GM23338 (cell line): Measurements from ENCODE around the gene THRA. TPM values are rescaled to one million over a fixed set of nuclear protein-coding genes. Genes with fewer than 3 reads are reported as not detected.
A peak's percentile ranks its signal among the peaks of the same experiment; 100 is the strongest.

Source experiments
- ATAC-seq: fragments of 200-7000 bp; cut with Tn5 transposase; 3 replicates; pipeline ENCODE4 v1.9.1; 2020
- DNase-seq: peaks from one replicate; pipeline ENCODE4 v3.0.0-alpha.2; 2015; ENCODE audit warnings: low spot score
- H2AFZ ChIP-seq: fragments of 200-600 bp; sonication (generic); 2 replicates; pipeline ENCODE4 v1.8.0; 2016; ENCODE audit warnings: antibody characterized with exemption, mild to moderate bottlenecking, moderate library complexity
- H3F3A ChIP-seq: fragments of 200-600 bp; sonication (generic); replicated peaks from 2 replicates; pipeline ENCODE4 v1.8.0; 2017; ENCODE audit warnings: antibody characterized with exemption, mixed run types, low read depth
- H3K27ac ChIP-seq: fragments of 200-600 bp; sonication (generic); 2 replicates; pipeline ENCODE4 v1.6.1; 2016; ENCODE audit warnings: low read depth
- H3K27me3 ChIP-seq: fragments of 200-600 bp; sonication (generic); 2 replicates; pipeline ENCODE4 v1.8.0; 2016; ENCODE audit warnings: mild to moderate bottlenecking, mixed run types, moderate library complexity; ENCODE audit not compliant: insufficient read depth
- H3K36me3 ChIP-seq: fragments of 200-600 bp; sonication (generic); 2 replicates; pipeline ENCODE4 v1.8.0; 2016; ENCODE audit warnings: mild to moderate bottlenecking; ENCODE audit not compliant: insufficient read depth
- H3K4me1 ChIP-seq: fragments of 200-600 bp; sonication (generic); 2 replicates; pipeline ENCODE4 v1.8.0; 2016; ENCODE audit warnings: mild to moderate bottlenecking, moderate library complexity; ENCODE audit not compliant: insufficient read depth
- H3K4me2 ChIP-seq: fragments of 200-600 bp; sonication (generic); 2 replicates; pipeline ENCODE4 v1.7.1; 2017; ENCODE audit warnings: mixed run types
- H3K4me3 ChIP-seq: fragments of 200-600 bp; sonication (generic); 2 replicates; pipeline ENCODE4 v1.6.1; 2016; ENCODE audit warnings: mixed run types
- H3K79me2 ChIP-seq: fragments of 200-600 bp; sonication (generic); replicated peaks from 2 replicates; pipeline ENCODE4 v1.8.0; 2017; ENCODE audit warnings: mild to moderate bottlenecking; ENCODE audit not compliant: insufficient read depth
- H3K9me2 ChIP-seq: fragments of 200-600 bp; sonication (generic); 2 replicates; pipeline ENCODE4 v1.8.0; 2017; ENCODE audit not compliant: insufficient read depth
- H4K20me1 ChIP-seq: fragments of 200-600 bp; sonication (generic); replicated peaks from 2 replicates; pipeline ENCODE4 v1.8.0; 2017; ENCODE audit warnings: mild to moderate bottlenecking; ENCODE audit not compliant: insufficient read depth
- H3K27ac Mint-ChIP-seq: 2 replicates; pipeline ENCODE4 v1.8.0; 2020; ENCODE audit warnings: inconsistent platforms, mild to moderate bottlenecking, moderate library complexity, mixed read lengths
- H3K27me3 Mint-ChIP-seq: 3 replicates; pipeline ENCODE4 v1.8.0; 2022; ENCODE audit warnings: low read depth, mild to moderate bottlenecking, moderate library complexity, mixed read lengths, inconsistent platforms; ENCODE audit not compliant: insufficient read depth, poor library complexity
- H3K36me3 Mint-ChIP-seq: 3 replicates; pipeline ENCODE4 v1.8.0; 2021; ENCODE audit warnings: low read depth, mild to moderate bottlenecking, inconsistent platforms, moderate library complexity, mixed read lengths
- H3K4me1 Mint-ChIP-seq: 3 replicates; pipeline ENCODE4 v1.8.0; 2020; ENCODE audit warnings: mild to moderate bottlenecking, inconsistent platforms, mixed read lengths
- H3K4me3 Mint-ChIP-seq: 3 replicates; pipeline ENCODE4 v1.8.0; 2021; ENCODE audit warnings: moderate library complexity, mild to moderate bottlenecking, inconsistent platforms, mixed read lengths
- H3K9me3 Mint-ChIP-seq: 3 replicates; pipeline ENCODE4 v1.8.0; 2020; ENCODE audit warnings: moderate library complexity, mild to moderate bottlenecking, inconsistent platforms, mixed read lengths
- CREB1 ChIP-seq: fragments of 250-450 bp; sonication (Bioruptor Pico); IDR thresholded peaks from 2 replicates; pipeline ENCODE4 v1.5.0; 2020; ENCODE audit warnings: low read depth, mild to moderate bottlenecking, moderate library complexity
- EZH2phosphoT487 ChIP-seq: fragments of 200-600 bp; sonication (generic); IDR thresholded peaks from one replicate; pipeline ENCODE4 v1.8.1; 2018; ENCODE audit warnings: antibody characterized with exemption; ENCODE audit not compliant: unreplicated experiment
- JUNB ChIP-seq: IDR thresholded peaks from one replicate; pipeline ENCODE4 v1.6.1; 2016; ENCODE audit warnings: antibody characterized with exemption; ENCODE audit not compliant: unreplicated experiment
- POLR2AphosphoS5 ChIP-seq: IDR thresholded peaks from 2 replicates; pipeline ENCODE4 v1.6.1; 2016; ENCODE audit warnings: antibody characterized with exemption, low read depth
- ZNF114 ChIP-seq: fragments of 250-450 bp; sonication (Bioruptor Pico); IDR thresholded peaks from 2 replicates; pipeline ENCODE4 v1.5.0; 2020; ENCODE audit warnings: mild to moderate bottlenecking, moderate library complexity
- ZNF331 ChIP-seq: fragments of 250-450 bp; sonication (Bioruptor Pico); IDR thresholded peaks from 2 replicates; pipeline ENCODE4 v1.5.0; 2020; ENCODE audit warnings: low read depth, mild to moderate bottlenecking, moderate library complexity
- polyA plus RNA-seq: library from polyadenylated mRNA; unstranded; fragments of >200 nt; fragmentation: Nextera tagmentation; extraction: Ambion mirVana; gene quantifications from 2 replicates; pipeline ENCODE4 v1.2.1, GENCODE V29; 2016
- total RNA-seq: library from RNA; depleted of rRNA; stranded (reverse); fragments of >200 nt; shearing (Covaris generic); gene quantifications from 2 replicates; pipeline ENCODE4 v1.2.3, GENCODE V29; 2014
- TF ChIP-seq, protein P1 (sequence below): IDR thresholded peaks from one replicate; pipeline ENCODE4 v1.6.1; 2018; ENCODE audit warnings: antibody characterized with exemption; ENCODE audit not compliant: unreplicated experiment

The THRA gene
- total and polyA plus RNA-seq, 2 experiments from 2014 or later, result 3.4 to 10.5 TPM

GRCh38 chr17:40063187-40063771 lies 514 bp downstream of the THRA start:
- Histone ChIP-seq H3F3A (0 out of 2 replicates have a peak, but pooled peaks cover 20% of the 10 kb centered on the region), H4K20me1 (no peaks in the 10 kb centered on the region), H3K4me3 (peak overlapping the region; percentile 92), H3K4me2 (peak overlapping the region; percentile 89), H3K4me1 (peaks cover 37% of the 10 kb centered on the region), H3K79me2 (no peaks in the 10 kb centered on the region), H3K27ac (no peak overlapping the region), H3K36me3 (no peaks in the 10 kb centered on the region), H3K27me3 (peaks cover 20% of the 10 kb centered on the region), H3K9me2 (no peaks in the 10 kb centered on the region), H2AFZ (peak overlapping the region; percentile 91)
- H3K27me3 Mint-ChIP-seq, result peaks cover 36% of the 10 kb centered on the region
- peak overlapping the region; percentile 82 for H3K4me3 Mint-ChIP-seq
- DNase-seq (no peak), ATAC-seq (peak; percentile 64)
- H3K9me3 Mint-ChIP-seq, result no peaks in the 10 kb centered on the region
- H3K4me1 Mint-ChIP-seq, result peaks cover 60% of the 10 kb centered on the region
- H3K36me3 Mint-ChIP-seq, result no peaks in the 10 kb centered on the region
- H3K27ac Mint-ChIP-seq, result no peak overlapping the region
- TF ChIP-seq POLR2AphosphoS5 (peak; percentile 66), EZH2phosphoT487 (no peak), ZNF331 (CRISPR knock-in tag) (no peak)
- TF ChIP-seq, protein P1, sequence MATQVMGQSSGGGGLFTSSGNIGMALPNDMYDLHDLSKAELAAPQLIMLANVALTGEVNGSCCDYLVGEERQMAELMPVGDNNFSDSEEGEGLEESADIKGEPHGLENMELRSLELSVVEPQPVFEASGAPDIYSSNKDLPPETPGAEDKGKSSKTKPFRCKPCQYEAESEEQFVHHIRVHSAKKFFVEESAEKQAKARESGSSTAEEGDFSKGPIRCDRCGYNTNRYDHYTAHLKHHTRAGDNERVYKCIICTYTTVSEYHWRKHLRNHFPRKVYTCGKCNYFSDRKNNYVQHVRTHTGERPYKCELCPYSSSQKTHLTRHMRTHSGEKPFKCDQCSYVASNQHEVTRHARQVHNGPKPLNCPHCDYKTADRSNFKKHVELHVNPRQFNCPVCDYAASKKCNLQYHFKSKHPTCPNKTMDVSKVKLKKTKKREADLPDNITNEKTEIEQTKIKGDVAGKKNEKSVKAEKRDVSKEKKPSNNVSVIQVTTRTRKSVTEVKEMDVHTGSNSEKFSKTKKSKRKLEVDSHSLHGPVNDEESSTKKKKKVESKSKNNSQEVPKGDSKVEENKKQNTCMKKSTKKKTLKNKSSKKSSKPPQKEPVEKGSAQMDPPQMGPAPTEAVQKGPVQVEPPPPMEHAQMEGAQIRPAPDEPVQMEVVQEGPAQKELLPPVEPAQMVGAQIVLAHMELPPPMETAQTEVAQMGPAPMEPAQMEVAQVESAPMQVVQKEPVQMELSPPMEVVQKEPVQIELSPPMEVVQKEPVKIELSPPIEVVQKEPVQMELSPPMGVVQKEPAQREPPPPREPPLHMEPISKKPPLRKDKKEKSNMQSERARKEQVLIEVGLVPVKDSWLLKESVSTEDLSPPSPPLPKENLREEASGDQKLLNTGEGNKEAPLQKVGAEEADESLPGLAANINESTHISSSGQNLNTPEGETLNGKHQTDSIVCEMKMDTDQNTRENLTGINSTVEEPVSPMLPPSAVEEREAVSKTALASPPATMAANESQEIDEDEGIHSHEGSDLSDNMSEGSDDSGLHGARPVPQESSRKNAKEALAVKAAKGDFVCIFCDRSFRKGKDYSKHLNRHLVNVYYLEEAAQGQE, result no peak

GRCh38 chr17:40063901-40064531 lies 1.3 kb downstream of the THRA start:
- Histone ChIP-seq H3K4me3 (peak overlapping the region; percentile 92), H3K4me1 (peaks cover 43% of the 10 kb centered on the region), H3K27ac (no peak overlapping the region), H3K9me2 (no peaks in the 10 kb centered on the region), H2AFZ (no peak overlapping the region), H3K36me3 (no peaks in the 10 kb centered on the region), H4K20me1 (no peaks in the 10 kb centered on the region), H3F3A (0 out of 2 replicates have a peak, but pooled peaks cover 26% of the 10 kb centered on the region), H3K79me2 (no peaks in the 10 kb centered on the region), H3K27me3 (peaks cover 20% of the 10 kb centered on the region), H3K4me2 (peak overlapping the region; percentile 89)
- DNase-seq, result no peak
- peaks cover 30% of the 10 kb centered on the region for H3K27me3 Mint-ChIP-seq
- no peaks in the 10 kb centered on the region for H3K36me3 Mint-ChIP-seq
- H3K4me3 Mint-ChIP-seq, result peak overlapping the region; percentile 82
- H3K9me3 Mint-ChIP-seq, result no peaks in the 10 kb centered on the region
- H3K4me1 Mint-ChIP-seq, result peaks cover 66% of the 10 kb centered on the region
- no peak for ATAC-seq
- no peak overlapping the region for H3K27ac Mint-ChIP-seq
- no peak for TF ChIP-seq CREB1 (CRISPR knock-in tag)
- no peak for TF ChIP-seq ZNF331 (CRISPR knock-in tag)
- TF ChIP-seq ZNF114, result no peak
- TF ChIP-seq, protein P1, result no peak
- TF ChIP-seq POLR2AphosphoS5, result no peak
- no peak for TF ChIP-seq JUNB
